HG03135 (cell line): Measurements from ENCODE around the gene ADAD1.
A peak's percentile ranks its signal among the peaks of the same experiment; 100 is the strongest.

Experiments
- ATAC-seq: cut with Tn5 transposase; IDR thresholded peaks from one replicate; pipeline ENCODE4 v1.9.1; 2021; ENCODE audit warnings: mild to moderate bottlenecking, moderate library complexity; ENCODE audit not compliant: unreplicated experiment

ADAD1 gene

DNA sequence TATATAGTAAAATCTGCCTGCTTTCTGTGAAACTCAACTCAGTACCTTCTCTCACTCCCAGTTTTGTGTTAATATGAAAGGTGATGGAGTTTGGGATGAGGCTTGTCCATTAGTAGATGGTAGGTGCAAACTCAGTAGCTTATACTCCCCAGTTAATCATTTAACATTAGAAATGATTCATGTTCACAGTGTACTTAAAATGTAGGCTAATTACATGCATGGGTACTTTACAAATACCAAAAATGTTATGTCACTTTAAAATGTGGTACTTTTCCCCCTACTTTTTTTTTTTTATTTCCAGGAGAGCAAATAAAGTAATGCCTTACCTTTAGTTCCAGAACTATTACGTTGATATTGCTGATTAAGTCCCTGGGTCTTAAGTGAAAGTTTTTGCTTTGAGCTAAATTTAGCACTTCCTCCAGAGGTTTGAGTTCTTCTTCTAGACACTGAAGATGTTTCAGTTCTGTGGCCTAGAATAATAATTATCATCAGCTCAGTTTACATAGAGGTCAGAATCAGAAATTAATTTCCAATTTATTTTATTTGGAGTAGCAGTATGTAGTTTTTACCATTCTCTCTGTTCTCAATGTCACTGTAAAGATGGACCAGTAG is 74.7 kb downstream of the ADAD1 start:
- ATAC-seq: no peak

- no peak for ATAC-seq
These were observed 77.7 kb downstream of the ADAD1 start, which contains the start of gene IL2 for GRCh38 chr4:122456231-122457116. TSS of gene IL2 (minus strand) at chr4:122456725. CDS start at chr4:122456440, 285 bp downstream.

DNA sequence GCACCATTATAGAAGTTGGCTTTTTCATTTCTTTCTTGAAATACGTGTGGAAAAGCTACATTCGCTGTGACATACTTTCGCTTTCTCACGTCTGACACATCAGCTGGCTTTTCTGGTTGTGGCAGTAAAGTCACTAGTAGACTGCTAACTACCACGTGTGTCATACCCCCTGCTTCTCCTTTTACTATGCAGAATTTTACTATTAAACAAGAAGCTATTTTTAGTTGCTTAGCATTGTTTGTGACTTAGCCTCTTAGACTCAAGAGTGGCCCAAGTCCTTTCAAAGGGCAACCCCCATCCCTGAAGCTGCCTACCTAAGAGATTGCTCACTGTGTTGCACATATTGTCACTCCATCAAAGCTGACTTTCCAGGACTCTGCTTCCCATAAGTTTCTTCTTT is 79.8 kb downstream of the ADAD1 start:
- peak; percentile 85 for ATAC-seq

DNA sequence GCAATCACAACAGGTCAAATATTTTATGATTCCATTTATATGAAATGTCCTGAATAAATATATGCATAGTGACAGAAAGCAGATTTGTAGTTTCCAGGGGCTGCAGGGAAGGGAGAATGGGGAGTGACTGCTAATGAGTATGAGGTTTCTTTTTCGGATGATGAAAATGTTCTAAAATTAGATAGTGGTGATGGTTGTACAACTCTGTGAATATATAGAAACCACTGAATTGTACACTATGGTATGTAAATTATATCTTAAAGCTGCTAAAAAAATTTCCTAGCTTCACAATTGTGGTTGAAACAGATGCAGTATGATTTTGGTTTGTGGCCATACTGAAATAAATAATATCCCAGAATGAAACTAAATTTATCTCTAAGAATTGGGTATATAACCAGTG is 90.6 kb downstream of the ADAD1 start:
- ATAC-seq: no peak

- ATAC-seq: no peak
These were observed 96.4 kb downstream of the ADAD1 start for GRCh38 chr4:122475233-122475632.

DNA sequence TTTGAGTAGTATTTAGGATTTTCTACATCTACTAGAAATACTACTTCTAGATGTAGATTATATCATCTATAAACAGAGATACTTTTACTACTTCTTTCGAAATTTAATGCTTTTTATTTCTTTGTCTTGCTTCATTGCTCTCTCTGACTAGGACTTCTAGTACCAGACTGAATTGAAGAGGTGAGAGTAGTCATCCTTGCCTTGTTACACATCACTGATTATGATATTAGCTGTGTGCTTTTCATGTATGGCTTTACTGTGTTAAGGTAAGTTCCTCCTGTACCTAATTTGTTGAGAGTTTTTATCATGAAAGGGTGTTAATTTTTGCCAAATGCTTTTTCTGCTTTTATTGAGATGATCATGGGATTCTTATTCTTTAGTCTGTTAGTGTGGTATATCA is 97.3 kb downstream of the ADAD1 start:
- no peak for ATAC-seq

GRCh38 chr4:122476745-122477144 is 97.9 kb downstream of the ADAD1 start:
- ATAC-seq: no peak
